Fibroblast of pulmonary artery (primary cell): Measurements from ENCODE around the gene LDB2.

ENCODE experiments used
- DNase-seq: peaks from one replicate; pipeline ENCODE4 v3.0.0-alpha.2; 2010; ENCODE audit warnings: low read depth
- H3K4me3 ChIP-seq: replicated peaks from 2 replicates; pipeline ENCODE4 v1.5.1; 2011; ENCODE audit warnings: low read depth, mild to moderate bottlenecking, control low read depth, low read length, moderate library complexity
- TF ChIP-seq, protein P1 (sequence below): IDR thresholded peaks from 2 replicates; pipeline ENCODE4 v1.5.1; 2011; ENCODE audit warnings: mild to moderate bottlenecking, control low read depth, low read length, inconsistent platforms; ENCODE audit errors: missing control alignments

Gene LDB2

DNA sequence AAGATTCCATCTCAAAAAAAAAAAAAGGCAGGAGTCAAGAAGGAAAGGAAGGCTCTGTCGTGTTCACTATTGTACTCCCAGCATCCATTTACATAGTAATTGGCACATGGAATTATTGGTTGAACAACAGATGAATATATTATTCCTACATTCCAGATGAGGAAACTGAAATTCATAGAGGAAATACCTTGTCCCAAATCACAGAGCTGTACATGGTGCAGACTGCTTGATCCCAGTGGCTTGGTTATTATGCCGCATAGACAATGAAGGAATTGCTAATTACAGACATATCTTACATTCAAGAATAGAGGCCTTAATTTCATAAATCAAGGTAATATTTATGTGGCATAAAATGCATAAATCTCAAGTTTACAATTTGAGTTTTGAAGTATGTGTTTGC, 63.6 kb downstream of the LDB2 start:
- TF ChIP-seq, protein P1, sequence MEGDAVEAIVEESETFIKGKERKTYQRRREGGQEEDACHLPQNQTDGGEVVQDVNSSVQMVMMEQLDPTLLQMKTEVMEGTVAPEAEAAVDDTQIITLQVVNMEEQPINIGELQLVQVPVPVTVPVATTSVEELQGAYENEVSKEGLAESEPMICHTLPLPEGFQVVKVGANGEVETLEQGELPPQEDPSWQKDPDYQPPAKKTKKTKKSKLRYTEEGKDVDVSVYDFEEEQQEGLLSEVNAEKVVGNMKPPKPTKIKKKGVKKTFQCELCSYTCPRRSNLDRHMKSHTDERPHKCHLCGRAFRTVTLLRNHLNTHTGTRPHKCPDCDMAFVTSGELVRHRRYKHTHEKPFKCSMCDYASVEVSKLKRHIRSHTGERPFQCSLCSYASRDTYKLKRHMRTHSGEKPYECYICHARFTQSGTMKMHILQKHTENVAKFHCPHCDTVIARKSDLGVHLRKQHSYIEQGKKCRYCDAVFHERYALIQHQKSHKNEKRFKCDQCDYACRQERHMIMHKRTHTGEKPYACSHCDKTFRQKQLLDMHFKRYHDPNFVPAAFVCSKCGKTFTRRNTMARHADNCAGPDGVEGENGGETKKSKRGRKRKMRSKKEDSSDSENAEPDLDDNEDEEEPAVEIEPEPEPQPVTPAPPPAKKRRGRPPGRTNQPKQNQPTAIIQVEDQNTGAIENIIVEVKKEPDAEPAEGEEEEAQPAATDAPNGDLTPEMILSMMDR: no peak
- H3K4me3 ChIP-seq: no peak overlapping the region
- no peak for DNase-seq

DNA sequence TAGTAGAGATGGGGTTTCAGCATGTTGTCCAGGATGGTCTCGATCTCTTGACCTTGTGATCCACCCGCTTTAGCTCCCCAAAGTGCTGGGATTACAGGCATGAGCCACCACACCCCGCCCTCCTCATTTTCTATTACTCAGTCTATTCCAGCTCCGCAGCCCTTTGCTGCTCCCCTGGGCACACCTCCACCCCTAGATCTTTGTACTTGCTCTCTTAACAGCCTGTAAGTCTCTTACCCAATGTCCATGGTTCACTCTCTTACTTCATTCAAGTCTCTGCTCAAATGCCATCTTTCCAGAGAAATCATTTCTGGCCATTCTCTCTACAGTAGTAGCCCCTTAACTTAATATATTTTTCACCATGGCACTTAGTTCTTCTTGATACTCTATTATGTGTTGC, 64.7 kb downstream of the LDB2 start:
- no peak overlapping the region for H3K4me3 ChIP-seq
- TF ChIP-seq, protein P1: no peak
- no peak for DNase-seq

DNA sequence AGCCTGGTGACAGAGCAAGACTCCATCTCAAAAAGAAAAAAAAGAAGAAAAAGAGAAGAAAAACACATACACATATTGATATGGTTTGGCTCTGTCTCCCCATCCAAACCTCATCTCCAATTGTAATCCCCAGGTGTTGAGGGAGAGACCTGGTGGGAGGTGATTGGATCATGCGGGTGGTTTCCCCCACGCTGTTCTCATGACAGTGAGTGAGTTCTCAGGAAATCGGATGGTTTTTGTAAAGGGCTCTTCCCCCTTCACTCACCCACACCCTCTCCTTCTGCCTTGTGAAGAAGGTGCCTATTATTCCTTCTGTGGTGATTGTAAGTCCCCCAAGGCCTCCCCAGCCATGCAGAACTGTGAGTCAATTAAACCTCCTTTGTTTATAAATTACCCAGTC, 68.4 kb downstream of the LDB2 start:
- no peak for DNase-seq
- TF ChIP-seq, protein P1: no peak
- H3K4me3 ChIP-seq: no peak overlapping the region

DNA sequence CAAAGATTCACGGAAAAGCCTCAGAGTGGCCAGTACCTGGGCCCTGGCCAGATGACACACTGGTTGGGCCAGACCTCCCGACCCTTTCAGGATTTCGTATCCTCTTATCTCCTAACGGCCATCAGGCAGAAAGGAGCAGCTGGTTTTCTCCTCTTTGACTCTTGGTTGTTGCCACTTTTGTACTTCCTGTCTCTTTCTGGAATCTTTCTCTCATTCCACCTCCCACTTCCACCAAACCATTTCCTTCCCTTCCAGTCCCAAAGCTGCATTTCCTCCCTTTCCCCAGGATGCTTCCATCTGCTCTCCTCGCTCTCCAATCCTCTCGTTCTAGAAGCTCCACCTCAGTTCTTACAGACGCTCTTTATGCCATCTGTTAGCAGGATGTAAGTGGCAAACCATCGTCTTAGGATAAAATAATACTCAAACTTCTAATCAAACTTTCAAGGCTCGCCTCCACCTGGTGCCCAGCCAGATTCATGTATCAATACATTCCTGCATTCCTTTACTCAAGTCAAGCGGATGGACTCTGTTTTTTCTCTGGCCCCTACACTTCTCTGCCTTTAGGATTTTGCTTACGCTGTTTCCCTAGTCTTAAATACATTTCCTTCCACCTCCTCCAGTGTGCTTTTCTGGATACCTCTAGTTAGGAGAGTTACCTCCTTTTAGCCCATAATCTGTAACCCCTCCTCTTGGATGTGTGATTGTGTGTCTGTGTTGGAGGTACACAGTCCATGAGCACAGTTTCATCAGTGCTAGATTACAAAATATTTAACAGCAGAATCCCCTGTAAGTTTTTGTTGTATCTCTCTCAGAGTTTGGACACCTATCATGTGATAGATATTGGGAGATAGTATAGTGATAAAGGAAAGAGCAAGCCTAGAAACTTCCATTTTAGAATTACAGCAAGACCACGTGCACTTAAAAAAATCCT, 70.4 kb downstream of the LDB2 start:
- H3K4me3 ChIP-seq: no peak overlapping the region
- peak; percentile 4 for DNase-seq
- TF ChIP-seq, protein P1: no peak

DNA sequence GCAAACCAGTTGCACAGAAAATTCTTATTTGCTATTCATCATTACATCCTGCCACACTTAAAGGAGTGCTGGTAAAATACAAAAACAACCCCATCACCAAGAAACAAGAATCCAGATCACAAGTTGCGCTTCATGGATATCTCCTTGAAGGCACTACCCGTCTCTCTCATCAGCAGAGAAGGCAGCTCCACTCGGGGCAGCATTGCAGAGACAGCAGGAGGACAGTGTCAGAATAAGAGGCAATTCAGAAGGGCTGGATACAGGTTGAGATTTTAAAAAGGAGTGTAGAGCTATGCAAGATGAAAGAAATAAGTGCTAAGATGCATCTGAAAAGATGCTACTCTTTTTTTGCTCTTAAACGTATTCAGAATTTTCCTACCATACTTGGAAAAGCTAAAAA, 71.4 kb downstream of the LDB2 start:
- TF ChIP-seq, protein P1: no peak
- DNase-seq: no peak
- no peak overlapping the region for H3K4me3 ChIP-seq

DNA sequence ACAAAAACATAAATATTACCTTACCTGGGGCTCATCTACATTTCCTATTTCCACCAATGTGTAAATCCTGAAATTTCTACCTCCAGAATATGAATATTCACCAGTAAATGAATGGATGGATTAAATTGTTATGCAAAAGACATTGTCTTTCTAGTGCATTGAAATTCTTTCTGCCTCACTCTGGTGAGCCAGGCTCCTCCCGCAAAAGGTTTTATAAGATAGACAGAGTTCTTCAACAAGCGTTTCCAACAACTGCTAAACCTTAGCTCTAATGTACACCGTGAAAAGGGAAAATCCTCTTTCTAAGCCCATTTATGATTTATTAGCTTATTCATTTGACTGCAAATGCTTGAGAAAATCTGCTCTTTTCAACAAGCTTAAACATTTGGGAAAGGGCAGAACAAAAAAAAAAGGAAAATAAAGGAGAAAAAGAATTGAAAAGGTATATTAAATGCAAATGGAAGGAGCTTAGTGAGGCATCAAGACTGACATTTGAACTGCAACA, 72.0 kb downstream of the LDB2 start:
- TF ChIP-seq, protein P1: no peak
- DNase-seq: no peak
- no peak overlapping the region for H3K4me3 ChIP-seq
